GM19099 (cell line): ENCODE data around the gene SSR2.

Experiments used
- POLR2A ChIP-seq: IDR thresholded peaks from 3 replicates; pipeline ENCODE4 v1.6.1; 2011; ENCODE audit warnings: low read depth; ENCODE audit not compliant: insufficient read length; ENCODE audit errors: extremely low read depth

Gene SSR2

GRCh38 chr1:155974208-155975115 is 46.3 kb downstream of the SSR2 start:
- no peak for TF ChIP-seq POLR2A

- TF ChIP-seq POLR2A = no peak
Observed at GRCh38 chr1:155973723-155974122, 47.0 kb downstream of the SSR2 start.

GRCh38 chr1:155971910-155972809 is 48.6 kb downstream of the SSR2 start:
- no peak for TF ChIP-seq POLR2A

DNA sequence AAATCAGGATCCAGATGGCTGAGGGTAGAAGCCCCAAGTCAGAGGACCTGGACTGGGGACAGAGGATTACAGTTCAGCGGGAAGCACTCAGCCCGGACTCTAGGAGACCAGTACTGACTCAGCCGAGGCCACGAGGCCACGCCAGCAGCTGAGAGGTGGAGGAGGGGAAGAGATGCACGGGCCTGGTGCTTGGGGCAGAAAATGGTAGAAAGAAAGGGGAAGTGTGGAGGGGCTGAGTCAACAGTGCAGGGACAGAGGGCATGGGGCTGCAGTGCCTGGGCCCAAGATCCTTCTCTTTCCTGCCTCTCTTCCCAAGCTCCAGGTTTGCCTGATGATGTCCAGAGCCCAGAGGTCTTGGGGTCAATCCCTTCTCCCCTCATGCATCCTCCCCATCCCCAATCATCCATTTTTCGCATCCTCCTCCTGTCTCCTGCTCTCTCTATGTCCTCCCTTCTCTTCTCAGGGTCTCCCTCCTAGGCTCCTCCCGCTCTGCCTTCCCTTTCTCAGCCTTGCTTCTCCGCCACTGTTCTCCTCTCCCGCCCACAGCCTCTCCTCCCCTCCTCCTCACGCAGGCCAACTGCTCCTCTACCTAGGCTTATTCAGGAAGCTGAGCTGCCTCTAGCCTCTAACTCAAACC is 50.1 kb downstream of the SSR2 start:
- TF ChIP-seq POLR2A = no peak

DNA sequence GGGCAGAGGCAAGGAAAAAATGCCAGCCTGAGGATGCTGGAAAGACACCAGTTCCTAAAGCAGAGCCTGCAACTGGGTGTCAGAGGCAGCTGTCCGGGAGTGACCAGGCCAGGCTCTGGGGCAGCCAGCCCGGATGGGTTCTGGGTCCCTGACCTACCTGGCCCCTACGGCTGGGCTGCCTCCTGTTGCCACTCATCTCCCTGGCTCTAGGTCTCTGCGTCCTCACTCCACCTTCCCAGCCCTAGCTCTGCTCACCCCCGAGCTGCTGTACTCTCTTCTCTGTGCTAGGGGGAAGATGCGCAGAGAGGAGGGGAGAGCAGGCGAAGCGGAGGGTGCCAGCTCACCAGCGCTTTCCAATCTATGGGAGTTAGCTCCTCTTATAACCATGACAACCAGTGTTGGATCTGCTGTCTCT is 51.4 kb downstream of the SSR2 start:
- no peak for TF ChIP-seq POLR2A

- no peak for TF ChIP-seq POLR2A
Observed at GRCh38 chr1:155968670-155969069, 52.1 kb downstream of the SSR2 start.

DNA sequence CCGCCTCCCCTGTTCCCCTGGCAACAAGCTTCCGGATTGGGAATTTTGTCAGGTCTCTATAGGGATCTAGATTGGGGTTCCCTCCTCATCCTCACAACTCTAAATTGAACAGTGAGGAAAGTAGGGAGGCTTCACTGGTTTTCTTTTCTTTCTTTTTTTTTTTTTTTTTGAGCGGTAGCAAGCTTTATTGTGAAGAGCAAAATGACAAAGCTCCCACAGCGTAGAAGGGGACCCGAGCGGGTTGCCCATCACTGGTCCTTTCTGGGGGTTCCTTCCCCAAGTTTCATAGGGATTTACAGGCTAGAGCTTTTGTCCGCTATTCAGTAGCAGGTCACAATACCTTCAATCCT is 52.7 kb downstream of the SSR2 start:
- TF ChIP-seq POLR2A = no peak

DNA sequence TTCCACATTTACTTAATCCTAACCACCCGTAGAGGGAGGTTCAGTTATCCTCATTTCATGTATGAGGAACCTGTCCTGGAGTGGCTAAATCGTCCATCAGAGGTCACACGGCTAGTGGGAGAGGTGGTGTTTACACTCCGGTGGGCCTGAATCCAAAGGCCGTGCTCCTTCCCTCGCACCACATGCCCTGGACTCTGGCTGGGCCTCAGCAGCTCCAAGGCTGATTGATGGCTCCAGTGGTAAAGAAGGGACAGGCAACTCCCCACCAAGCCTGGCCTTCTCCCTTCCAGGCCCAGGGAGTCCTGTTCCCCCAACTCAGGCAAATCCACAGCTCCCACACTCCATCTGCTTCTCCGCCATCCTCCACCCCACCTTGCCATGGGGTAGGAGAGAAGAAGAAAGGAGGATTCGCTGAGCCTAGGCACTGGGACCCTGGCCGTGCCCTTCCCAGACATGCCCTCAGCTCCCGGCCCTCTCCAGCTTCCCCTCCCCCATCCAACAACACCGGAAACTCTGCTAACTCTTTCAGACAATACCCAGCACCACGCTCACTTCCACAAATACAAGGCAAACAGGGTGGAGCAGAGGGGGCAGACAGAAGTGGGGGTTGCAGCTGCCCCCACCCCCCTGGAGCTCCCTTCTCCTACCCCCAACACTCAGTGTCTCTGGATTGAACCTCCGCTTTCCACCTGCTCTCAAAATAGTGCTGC is 53.3 kb downstream of the SSR2 start:
- TF ChIP-seq POLR2A = no peak

DNA sequence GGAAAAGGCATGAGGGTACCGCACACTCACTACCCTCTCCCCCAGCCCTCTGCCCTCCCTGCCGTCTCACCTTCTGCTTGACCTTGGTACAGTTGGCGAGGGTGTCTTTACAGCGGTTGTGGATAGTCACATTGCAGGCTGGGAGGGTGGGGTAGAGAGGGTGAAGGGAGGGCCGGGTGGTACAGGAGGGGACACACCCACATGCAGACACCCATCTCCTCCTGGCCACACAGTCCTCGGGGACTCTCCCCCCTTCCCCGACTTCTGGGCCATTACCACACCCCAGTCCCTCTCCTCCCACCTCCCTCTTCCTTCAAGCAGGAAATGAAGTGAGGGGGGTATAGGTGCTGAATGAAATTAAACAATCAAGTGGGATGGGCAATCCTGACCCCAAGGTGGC is 54.0 kb downstream of the SSR2 start:
- TF ChIP-seq POLR2A = no peak

- TF ChIP-seq POLR2A = no peak
Observed at GRCh38 chr1:155966135-155966534, 54.6 kb downstream of the SSR2 start.

GRCh38 chr1:155964193-155964592 is 56.6 kb downstream of the SSR2 start:
- no peak for TF ChIP-seq POLR2A

DNA sequence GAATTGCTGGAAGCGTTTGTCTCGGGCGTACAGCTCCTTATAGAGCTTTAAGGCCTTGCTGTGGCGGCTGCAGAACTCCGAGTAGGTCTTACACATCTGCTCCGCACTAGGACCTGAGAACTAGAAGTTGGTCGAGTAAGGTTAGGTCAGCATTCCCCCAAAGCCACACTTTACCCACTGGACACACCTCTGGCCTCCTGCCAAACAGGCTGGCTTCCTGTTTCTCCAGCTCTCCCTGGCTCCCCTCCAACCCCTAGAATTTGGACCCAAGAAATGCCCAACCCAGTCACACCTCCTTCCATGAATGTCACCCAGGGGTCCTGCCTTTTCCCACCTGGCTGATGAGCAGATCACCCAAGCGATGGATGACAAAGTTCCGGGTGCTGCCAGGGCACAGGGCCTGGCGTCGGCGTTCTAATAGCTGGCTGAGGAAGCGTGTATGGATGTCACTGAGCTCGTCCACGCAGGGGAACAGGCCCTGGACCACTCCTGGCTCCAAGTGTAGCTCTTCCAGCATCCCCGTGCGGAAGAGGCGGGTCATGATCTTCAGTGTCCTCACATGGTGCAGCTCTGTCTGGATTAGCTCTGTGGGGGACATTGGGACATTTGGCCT is 58.0 kb downstream of the SSR2 start:
- TF ChIP-seq POLR2A = no peak

DNA sequence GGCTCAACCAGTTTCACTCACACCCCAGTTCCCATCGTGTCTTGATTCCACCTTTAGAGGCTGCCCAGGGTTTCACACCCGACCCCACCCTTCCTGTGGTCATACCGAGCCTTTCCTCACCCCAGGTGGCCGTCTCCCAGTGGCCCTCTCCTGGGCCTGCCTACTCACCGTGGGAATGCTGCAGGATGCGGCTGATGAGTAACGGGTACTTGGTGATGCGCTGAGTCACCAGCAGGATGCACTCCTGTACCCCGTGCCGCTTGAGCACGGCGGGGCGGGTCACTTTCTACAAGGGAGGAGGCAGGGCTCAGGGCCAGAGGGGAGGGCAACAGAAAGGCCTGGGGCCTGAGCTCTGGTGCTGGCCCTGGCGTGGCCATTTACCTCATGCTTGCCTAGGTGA is 58.8 kb downstream of the SSR2 start:
- TF ChIP-seq POLR2A = no peak

GRCh38 chr1:155960081-155960745 is 60.5 kb downstream of the SSR2 start:
- no peak for TF ChIP-seq POLR2A
